H1 (cell line): ENCODE results near the gene PAAF1. TPM values are rescaled to one million over a fixed set of nuclear protein-coding genes. Genes with fewer than 3 reads are reported as not detected.

Source experiments
- ASH2L ChIP-seq: fragments of 200-600, 300-600 bp; sonication (generic); IDR thresholded peaks from one replicate; pipeline ENCODE4 v1.7.1; 2017; ENCODE audit warnings: low read length
- CHD7 ChIP-seq: fragments of 300-600 bp; sonication (generic); IDR thresholded peaks from 2 replicates; pipeline ENCODE4 v1.7.1; 2012; ENCODE audit warnings: low read length, moderate library complexity, mild to moderate bottlenecking, inconsistent platforms; ENCODE audit not compliant: insufficient replicate concordance
- POU5F1 ChIP-seq: IDR thresholded peaks from 2 replicates; pipeline ENCODE4 v1.6.1; 2011; ENCODE audit warnings: low read depth, mild to moderate bottlenecking, low read length, moderate library complexity
- TEAD4 ChIP-seq: IDR thresholded peaks from 2 replicates; pipeline ENCODE4 v1.6.1; 2012; ENCODE audit warnings: low read depth, low read length, inconsistent platforms, mixed read lengths
- polyA plus RNA-seq, 7 experiments: library from polyadenylated mRNA; depleted of rRNA in 3 of 7; stranded (reverse) in 5 of 7; unstranded in 2 of 7; fragments of >200 nt in 5 of 7; fragments of 200-250 nt in 2 of 7; gene quantifications; 1 replicate in 5 of 7; 2 replicates in 1 of 7; 4 replicates in 1 of 7; pipeline versions ENCODE4 v1.2.1 to v1.2.3, GENCODE V29; 2011 to 2013; ENCODE audit warnings: missing spikeins in 2 of 7, mixed read lengths in 2 of 7
- total RNA-seq: library from RNA; stranded (reverse); fragmentation: NEBNext Ultra II Directional; extraction: Animal tissue kit (Norgen Biotek cat#: 25700); gene quantifications from 2 replicates; pipeline ENCODE4 v1.2.1, GENCODE V29; 2021

The PAAF1 gene
- total and polyA plus RNA-seq, 2 of the 8 experiments (the other 6 are each of a cell fraction or from before 2014, with no cell fraction given) = 24.4 to 28.8 TPM

DNA sequence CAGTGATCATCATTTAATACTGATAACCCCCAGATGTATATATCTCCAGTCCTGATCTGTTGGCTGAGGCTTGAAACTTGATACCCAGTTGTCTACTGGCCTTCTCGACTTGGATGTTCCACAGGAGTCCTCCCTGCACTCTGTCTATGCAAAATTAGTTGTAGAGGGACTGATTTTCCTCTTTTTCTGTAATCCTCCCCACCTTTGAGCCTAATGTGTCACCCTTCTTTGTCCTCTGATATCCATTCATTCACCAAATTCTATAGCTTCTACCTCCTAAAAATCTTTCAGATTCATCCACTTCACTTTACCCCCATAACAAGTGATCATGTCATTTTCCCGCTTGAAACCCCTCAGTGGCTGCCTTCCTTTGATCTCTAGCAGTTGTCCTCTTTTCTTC lies 16.6 kb upstream of the PAAF1 start (continued):
- TF ChIP-seq CHD7 (no peak), POU5F1 (no peak), TEAD4 (no peak), ASH2L (no peak)
